HG03025 (cell line): ENCODE measurements around the gene ARL6IP4.

Source experiments
- ATAC-seq: cut with Tn5 transposase; IDR thresholded peaks from one replicate; pipeline ENCODE4 v1.9.1; 2021; ENCODE audit warnings: mild to moderate bottlenecking, moderate library complexity; ENCODE audit not compliant: unreplicated experiment, low FRiP score

Gene ARL6IP4

DNA sequence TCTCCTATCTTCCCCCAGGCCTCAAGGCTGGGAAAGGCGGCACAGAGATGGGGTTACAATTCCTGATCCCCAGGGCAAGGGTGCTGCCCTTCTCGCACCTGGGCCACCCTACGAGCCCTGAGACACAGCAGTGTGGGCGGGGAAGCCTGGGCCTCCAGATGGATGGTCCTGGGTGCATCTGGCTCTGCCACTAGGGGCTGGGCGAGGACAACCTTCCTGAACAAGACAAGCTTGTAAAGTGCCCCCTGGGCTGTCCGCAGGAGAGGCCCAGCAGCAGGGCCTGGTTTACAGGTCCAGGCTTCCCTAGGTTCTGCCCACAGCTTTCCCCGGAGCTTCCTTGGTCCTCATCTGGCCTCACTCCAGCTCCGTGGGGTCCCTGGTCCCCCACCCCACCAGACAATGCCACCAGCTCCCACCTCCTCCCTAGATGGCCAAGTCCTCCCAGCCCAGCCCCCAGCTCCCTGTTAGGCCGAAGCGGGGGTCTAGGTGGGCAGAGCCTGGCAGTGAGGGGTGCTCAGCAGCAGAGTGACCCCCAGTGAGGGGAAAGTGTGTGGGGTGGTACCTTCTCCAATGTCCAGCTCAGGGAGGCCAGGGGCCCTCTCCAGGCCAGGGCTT is 8.9 kb downstream of the ARL6IP4 start:
- ATAC-seq: no peak

DNA sequence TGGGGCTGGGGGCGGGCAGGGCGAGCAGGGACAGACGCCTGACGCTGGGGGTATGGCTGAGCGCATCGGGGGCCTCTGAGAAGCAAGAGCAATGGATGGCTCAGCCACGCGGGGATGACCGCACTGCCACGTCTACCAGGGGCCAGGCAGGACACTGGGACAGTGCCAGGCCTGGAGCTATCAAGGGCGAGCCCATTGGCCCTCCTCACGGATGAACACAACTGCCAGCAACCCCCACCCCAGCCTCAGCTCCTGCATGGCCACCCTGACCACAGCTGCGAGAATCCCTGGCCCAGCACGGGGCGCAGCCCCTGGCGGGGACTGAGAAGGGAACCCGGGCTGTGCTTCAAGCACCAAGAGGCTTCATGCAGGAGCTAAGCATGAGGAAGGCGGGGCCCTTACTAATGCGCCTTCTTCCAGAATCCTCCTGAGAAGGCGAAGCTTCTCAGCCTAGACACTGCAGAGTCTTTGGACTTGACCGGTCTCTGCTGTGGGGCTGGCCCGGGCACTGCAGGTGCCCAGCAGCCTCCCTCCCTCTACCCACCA is 9.5 kb downstream of the ARL6IP4 start:
- ATAC-seq: no peak

DNA sequence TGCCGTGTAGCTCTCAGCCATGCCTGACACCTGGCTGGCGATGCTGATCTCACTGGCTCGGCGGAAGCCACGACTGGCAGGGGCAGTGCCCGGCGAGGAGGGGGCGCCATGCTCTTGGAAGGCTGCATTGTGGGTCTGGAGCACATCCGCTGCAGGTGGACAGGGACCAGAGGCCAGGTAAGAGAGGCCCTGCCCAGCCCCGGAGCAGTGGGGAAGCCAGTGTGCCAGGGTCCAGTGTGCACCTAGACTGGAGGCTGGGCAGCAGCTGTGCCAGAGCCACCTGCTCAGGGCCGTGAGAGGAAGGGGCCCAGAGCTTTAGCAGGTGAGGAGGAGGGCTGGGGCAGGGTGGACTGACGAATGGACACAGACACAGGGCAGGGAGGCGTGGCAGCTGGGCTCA is 10.1 kb downstream of the ARL6IP4 start:
- no peak for ATAC-seq

DNA sequence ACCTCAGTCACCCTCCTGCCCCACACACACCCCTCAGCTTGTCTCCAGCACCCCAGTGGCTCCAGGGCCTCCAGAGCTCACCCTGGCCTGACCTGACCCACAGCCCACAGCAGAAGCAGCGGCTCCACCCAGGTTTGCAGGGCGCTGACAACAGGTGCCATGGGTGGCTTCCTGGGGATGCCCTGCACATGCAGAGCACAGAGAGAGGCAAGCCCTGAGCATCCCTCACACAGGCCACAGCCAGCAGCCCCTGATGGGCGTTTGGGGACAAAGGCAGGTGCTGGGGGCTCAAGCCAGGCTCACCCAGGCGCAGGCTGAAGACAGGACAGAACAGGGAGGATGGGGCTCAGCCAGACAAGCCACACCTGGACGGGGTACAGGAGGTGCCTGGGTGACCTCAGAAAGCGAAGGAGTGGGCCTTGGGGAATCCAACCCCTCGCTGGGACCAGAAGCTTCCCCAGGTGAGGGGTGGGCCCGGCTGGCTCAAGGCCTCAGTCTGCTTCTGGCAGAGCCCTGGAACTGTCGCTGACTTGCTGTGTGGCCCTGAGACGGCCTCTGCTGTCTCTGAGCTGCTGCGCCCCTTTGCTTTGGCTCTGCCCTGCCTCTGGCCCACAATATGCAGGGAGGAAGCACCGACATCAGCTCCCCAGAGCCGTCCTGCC is 10.6 kb downstream of the ARL6IP4 start:
- no peak for ATAC-seq

DNA sequence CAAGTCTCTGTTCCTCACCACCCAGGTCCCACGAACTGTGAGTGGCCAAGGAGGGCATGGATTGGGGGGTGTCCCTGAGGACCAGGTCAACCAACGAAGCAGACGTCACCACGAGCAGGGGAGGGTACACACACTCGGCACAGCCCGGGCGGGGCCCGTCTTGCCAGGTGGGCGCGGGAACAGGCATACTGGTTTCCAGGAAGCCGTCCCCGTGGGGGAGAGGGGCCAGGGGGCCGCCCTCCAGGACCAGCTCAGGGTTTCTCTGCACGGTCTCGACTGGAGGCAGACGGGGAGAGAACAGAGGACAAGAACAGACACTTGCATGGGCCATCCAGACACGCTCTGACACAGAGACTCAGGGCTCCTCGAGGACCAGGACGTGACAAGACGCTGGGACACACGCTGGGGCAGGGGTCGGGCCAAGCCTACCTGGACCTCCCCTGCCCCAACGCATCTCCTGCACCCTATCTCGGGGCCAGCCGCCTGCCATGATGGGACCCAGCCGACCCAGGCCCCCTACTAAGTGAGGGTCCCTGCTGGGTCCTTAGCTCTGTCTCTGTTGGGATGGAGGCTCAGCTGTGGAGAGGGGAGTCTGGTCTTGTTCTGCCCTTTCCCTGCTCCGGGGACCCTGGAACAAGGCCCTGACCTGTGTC is 11.3 kb downstream of the ARL6IP4 start:
- ATAC-seq: no peak

DNA sequence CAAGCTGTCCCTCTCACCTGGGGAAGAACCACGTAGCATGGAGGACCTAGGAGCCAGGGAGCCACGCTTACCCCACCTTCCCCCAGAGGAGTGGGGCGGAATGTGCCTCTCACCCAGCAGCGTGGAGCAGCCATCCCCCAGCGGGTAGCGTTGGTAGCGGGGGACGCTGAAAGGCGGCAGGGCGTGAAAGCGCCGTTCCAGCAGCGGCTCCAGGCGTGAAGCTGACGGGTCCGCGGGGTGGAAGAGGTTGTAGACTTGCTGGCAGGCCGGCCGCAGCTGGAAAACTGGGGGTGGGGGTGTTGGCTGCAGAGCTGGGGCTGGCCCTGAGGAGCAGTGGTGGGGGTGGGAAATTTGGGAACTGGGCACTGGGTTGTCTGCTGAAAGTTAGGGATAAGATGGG is 11.9 kb downstream of the ARL6IP4 start:
- no peak for ATAC-seq

DNA sequence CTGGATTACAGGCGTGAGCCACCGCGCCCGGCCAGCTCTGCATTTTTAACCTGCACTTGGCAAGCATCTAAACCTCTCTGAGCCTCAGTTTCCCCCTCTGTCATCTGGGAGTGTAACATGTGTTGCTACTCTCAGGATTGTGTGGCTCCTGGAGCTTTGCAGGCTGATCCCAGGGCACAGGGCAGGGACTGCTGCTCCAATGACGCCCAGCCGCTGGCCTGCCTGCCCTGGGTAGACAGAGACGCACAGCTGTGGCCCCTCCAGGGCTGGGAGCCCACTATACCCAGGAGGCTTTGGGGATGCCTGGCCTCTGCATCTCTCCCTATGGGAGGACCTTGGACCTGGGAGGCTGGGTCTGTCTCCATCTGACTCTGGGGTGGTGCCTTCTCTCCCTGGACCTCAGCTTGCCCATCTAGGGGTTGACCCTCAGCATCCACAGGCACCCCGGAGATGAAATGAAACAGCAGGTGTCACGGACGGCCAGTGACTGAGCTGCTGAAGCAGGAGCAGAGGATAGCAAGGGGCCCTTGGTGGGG is 13.7 kb downstream of the ARL6IP4 start:
- no peak for ATAC-seq

DNA sequence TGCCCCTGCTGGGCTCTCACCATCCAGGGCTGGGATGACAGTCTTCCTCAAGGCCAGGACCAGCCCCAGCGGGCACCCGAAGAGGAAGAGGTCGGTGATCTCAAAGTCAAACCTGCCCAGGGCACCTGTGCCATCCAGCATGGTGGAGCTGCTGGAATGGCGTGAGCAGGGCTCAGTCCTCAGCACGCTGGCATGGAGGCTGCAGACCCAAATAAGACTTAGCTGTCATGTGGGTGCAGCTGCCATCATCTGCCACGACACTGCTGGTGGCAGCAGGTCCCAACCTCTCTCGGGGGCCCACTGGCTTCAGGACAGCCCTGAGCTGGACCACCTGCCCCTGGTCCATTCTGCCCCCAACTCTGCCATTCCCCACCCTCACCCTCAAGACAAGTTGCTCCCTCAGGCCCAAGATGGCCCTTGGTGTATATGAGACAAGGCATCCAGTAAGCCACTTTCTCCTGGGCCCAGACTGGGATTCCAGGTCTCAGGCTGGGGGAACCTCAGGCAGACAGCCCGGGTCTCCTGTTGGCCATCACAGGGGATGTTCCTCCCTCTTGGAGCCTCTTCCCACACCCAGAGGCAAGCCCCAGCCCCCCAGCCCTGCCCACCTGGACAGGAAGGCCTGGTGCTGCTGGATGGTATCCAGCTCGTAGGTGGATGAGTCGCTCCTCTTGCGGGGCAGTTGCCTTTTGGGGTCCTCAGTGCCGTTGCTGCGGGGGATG is 14.5 kb downstream of the ARL6IP4 start:
- no peak for ATAC-seq

DNA sequence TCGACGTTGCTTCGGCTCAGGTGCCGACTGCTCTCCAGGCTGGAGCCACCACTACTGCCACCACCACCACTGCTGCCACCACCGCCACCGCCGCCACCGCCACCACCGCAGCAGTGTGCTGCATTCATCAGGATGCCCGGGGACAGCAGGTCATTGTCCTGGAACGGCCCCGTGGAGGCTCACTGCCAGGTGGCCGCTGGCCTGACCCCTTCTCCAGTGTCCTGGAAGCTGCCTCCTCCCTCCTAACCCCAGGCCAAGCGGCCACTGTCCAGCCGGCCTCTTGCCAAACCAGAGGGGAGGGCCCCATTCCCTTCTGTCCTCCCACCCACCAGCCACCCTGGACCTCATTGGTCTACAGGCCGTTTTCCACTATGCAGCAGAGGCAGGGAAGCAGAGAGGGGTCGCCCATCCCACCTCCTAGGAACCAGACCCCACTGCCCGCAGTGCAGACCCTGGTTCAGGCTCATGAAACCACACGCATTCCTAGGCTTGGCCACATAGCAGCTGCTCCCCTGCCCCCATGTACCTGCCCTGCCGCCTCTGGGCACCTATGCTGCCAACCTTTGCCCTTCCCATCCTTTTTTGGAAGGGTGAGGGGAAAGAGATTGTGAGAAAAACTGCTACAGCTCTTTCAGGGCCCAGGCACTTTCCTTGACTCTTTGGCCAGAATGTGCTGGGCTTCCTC is 15.2 kb downstream of the ARL6IP4 start:
- no peak for ATAC-seq

DNA sequence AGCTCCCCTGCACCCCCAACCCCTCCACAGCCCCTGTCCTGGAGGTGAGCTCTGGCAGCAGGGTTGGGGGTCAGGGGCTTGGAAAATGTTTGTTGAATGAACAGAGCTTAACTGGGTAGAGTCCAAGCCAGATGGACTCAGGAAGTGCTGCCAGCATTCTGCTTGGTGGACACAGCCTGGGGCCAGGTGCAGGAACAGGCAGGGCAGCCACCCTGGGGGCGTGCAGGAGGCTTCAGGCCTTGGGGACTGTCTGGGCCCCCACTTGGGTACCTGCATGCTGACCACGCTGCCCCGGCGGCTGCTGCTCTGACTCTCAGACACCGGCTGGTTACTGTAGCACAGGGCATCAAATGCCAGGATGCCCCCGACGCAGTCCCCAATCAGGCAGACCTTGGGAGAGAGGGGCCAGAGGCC is 15.7 kb downstream of the ARL6IP4 start:
- ATAC-seq: no peak

DNA sequence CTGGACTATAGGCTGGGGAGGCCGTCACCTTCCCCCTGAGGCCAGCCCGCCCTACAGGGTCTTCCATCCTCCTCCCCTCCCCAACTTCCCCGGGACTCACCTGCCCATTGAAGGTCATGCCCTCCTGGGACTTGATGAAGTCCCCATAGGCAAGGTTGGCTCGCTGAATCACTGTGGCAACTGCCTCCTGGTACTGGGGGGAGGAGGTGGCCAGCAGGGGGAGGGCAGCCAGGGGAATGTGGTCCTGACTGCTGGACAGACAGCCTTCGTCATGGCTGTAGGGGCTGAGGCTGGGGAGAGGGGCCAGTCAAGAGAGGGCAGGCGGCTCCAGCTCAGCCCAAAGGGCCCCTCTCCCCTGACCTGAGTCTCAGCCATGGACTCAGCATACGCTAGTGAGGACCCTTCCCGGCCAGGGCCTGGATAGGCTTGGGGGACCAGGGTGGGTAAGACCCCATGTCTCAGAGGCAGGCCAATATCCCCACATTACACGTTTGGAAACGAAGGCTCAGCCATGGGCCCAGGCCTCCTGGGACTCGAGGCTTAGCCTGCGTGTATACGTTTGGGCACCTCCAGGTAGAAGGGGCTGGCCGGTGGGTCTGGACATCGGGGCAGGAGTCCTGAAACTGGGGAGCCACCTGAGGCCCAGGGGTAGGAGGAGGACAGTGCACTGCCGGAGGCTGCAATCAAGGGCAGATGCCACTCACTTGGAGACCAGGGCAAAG is 16.3 kb downstream of the ARL6IP4 start:
- no peak for ATAC-seq

DNA sequence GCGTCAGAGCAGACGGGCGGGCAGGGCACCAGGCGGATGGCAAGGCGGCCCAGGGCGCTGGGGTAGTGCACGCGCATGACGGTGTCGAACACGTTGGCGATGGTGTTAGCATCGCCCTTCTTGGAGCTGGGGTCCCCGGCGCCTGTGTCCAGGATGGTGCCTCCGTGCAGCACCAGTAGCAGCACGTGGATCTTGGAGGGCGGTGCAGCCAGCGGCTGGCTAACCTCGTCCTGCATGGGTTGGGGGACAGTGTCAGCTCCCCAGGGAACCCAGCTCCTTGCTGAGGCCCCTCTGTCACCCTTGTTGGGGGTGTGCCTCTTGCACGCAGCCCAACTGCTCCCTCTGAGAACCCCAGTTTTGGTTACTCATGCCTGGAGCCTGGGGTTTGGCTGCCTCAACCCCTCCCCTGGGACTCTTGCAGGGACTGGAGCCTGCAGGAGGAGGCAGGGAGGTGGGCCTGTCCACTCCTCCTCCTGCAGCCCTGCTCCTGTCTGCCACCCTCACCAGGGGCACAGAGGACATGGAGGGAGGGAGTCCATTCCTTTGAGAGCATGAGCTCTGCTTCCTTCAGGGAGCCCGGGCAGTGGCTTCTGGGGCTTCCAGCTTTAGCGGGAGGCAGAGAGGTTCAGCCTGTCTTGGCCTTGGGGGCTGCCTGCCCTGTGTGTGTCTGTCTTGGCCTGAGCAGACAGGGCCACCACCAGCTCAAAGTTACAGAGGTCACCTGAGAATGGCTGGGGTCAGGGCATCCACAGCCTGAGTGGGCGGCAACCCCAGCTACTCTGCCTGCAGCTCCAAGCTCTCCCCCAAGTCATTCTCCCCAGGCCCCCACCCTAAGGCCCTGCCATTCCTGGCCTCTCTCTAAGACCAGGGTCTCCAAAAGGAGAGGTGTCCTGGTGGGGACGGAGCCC is 17.1 kb downstream of the ARL6IP4 start:
- no peak for ATAC-seq

DNA sequence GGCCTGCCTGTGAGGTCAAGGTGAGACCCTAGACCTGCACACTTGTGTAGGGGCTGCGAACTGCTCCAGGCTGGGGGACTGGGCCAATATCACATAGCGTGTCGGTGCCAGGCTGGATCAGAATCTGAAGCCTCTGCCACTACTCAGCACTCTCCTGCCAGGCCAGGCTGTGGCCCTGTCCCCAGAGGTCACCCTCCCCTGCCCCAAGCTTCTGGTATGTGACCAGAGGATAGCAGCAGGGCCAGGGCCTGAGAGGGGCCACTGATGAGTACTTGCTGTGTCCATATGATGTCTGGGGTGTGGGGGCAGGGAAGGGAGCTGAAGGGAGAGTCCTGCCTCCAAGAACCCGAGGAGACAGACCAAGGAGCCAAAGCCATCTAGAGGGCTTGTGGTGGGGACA is 17.8 kb downstream of the ARL6IP4 start:
- no peak for ATAC-seq

DNA sequence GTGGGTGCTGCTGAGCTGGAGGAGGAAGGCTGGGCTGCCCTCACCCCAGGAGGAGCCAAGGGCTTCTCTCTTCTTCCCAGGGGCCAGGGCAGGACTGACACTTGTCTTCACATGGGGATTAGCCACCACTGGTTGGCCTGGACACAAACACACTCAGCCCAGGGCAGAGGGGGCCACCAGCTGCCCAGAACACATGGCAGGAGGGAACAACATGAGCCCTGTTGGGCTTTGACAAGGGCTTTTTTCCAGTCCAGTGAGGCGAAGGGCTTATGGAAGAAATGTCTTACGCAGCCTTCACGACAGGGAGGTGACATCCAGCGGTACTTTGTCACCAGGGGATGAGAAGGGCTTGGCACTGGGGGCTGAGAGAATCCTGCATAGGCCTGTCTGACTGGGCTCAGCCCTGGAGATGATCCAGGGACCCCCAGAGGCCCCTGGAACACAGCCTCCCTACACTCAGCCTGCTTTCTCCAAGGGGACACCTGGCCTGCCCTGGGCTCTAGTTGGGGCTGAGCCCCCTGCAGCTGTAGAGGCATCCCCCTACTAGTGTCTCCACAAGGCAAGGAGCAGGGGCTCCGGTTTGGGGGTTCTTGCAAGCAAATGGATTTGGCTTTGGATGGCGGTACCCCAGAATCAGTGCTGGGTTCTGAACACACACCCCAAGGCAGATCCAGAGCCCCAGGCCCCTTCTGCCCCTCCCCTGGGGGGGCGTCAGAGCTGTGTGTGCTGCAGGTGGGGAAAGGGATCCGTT is 18.9 kb downstream of the ARL6IP4 start:
- no peak for ATAC-seq

DNA sequence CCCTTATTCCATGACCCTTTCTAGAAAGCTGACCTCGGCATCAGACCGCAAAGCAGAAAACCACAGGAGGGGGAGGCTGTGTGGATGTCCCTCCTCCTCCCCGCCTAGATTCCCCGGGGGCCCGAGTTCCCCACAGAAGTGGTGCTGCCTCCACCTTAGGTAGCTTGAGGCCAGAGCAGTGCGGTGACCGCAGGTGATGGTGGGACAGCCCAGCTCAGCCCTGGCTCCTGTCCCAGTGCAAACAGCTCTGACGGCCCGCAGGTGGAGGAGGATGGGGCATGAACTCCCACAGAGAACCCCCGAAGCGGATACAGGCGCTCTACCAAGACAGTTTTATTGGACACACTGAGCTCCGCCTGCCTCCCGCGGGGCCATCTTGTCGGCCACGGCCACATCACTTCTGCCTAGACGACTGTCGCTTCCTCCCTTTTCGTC is 19.5 kb downstream of the ARL6IP4 start:
- ATAC-seq: no peak

DNA sequence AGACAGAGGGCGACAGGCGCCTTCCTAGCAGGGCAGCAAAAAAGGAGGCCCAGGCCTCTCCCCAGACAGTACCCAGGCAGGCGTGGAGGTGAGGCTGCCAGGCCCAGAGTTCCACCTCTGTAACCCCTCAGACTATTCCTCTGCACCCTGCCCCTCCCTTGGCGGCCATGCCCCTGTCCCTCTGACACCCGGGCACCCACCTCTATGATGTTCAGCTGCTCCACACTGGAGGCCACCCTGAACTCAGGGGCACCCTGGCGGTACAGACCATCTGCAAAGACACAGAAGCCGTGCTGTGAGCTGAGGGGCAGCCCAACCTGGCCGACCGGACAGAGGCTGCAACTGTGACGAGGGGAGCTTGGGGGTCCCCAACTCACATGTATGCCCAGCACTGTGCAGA is 20.1 kb downstream of the ARL6IP4 start:
- ATAC-seq: no peak

DNA sequence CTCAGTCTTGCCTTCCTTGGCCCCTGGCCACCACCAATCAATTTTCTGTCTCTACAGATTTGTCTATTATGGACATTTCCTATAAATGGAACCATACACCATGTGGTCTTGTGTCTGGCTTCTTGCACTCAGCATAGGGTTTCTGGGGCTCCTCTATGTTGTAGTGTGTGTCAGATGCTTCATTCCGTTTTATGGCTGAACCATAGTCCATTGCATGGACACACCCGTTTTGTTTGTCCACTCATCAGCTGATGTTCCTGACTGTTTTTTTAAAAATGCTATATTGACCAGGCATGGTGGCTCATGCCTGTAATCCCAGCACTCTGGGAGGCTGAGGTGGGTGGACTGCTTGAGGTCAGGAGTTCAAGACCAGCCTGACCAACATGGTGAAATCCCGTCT is 21.0 kb downstream of the ARL6IP4 start:
- no peak for ATAC-seq

DNA sequence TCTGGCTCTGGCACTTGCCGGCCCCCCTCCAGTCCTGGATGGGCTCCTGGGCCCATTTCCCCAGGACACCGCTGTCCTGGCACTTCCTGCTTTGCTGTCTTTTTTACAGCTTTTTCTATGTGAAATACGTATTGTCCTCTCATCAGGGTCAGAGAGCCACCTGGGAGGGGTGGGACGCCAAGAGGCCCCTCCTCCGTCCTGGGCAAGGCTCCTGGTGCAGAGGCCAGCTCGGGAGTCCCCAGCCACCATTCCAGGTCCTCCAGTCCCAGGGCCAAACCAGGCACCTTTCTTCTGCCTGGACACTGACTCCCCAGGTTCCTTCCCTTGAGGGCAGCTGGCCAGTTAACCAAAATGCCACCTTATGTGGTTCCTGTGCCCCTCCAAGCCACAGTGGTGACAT is 22.8 kb downstream of the ARL6IP4 start:
- no peak for ATAC-seq
